Liver (tissue), 9 donors: ENCODE measurements around the gene TMEM218. TPM values are rescaled to one million over a fixed set of nuclear protein-coding genes. Genes with fewer than 3 reads are reported as not detected.

Source experiments
- DNase-seq: peaks from one replicate; pipeline ENCODE4 v3.0.0-alpha.2; 2017; ENCODE audit warnings: low spot score
- H3K27ac ChIP-seq, 2 donors: one replicate each; pipeline ENCODE4 v1.7.0; 2013; ENCODE audit warnings: inconsistent platforms in 2 of 2, low read length in 2 of 2, control low read depth in 1 of 2, low read depth in 1 of 2, mild to moderate bottlenecking in 1 of 2
- H3K27me3 ChIP-seq, 4 donors: one replicate each; pipeline versions ENCODE4 v1.6.1 to v1.7.0; 2013; ENCODE audit warnings: low read length in 3 of 4, inconsistent platforms in 1 of 4, mild to moderate bottlenecking in 1 of 4, moderate library complexity in 1 of 4; ENCODE audit not compliant: control insufficient read depth in 4 of 4, insufficient read depth in 4 of 4
- H3K36me3 ChIP-seq, 4 donors: one replicate each; pipeline versions ENCODE4 v1.6.1 to v1.7.0; 2013; ENCODE audit warnings: low read length in 3 of 4, mild to moderate bottlenecking in 3 of 4, low read depth in 1 of 4, moderate library complexity in 1 of 4; ENCODE audit not compliant: control insufficient read depth in 4 of 4, insufficient read depth in 3 of 4
- H3K4me1 ChIP-seq, 4 donors: one replicate each; pipeline versions ENCODE4 v1.6.1 to v1.7.0; 2013; ENCODE audit warnings: low read length in 3 of 4, mild to moderate bottlenecking in 3 of 4, moderate library complexity in 1 of 4; ENCODE audit not compliant: control insufficient read depth in 4 of 4, insufficient read depth in 4 of 4
- H3K4me3 ChIP-seq, 3 donors: one replicate each; pipeline versions ENCODE4 v1.6.1 to v1.7.0; 2013; ENCODE audit warnings: low read length in 3 of 3, control low read depth in 1 of 3, low read depth in 1 of 3, mild to moderate bottlenecking in 1 of 3
- H3K9ac ChIP-seq, 2 donors: one replicate each; pipeline ENCODE4 v1.7.0; 2013; ENCODE audit warnings: low read length in 2 of 2, mild to moderate bottlenecking in 2 of 2, moderate library complexity in 2 of 2, control low read depth in 1 of 2, low read depth in 1 of 2
- H3K9me3 ChIP-seq, 4 donors: one replicate each; pipeline versions ENCODE4 v1.6.1 to v1.7.0; 2013; ENCODE audit warnings: low read length in 3 of 4; ENCODE audit not compliant: control insufficient read depth in 4 of 4
- ATF3 ChIP-seq: IDR thresholded peaks from 2 replicates; pipeline ENCODE4 v1.6.1; 2016; ENCODE audit warnings: antibody characterized with exemption
- CTCF ChIP-seq: fragments of 150-350 bp; IDR thresholded peaks from 2 replicates; pipeline ENCODE4 v1.5.1; 2017; ENCODE audit warnings: improper control_type of control experiment, low read depth, low read length; ENCODE audit not compliant: missing input control
- EGR1 ChIP-seq, 2 donors: IDR thresholded peaks; 2 replicates each; pipeline ENCODE4 v1.6.1; 2016 to 2018; ENCODE audit warnings: antibody characterized with exemption in 2 of 2, low read depth in 2 of 2
- FOXA1 ChIP-seq: IDR thresholded peaks from 2 replicates; pipeline ENCODE4 v1.6.1; 2016; ENCODE audit warnings: antibody characterized with exemption
- FOXA2 ChIP-seq: IDR thresholded peaks from 2 replicates; pipeline ENCODE4 v1.6.1; 2016; ENCODE audit warnings: antibody characterized with exemption
- GABPA ChIP-seq, 2 donors: IDR thresholded peaks in 1 of 2; conservative IDR thresholded peaks in 1 of 2; 2 replicates each; pipeline ENCODE4 v1.6.1; 2016; ENCODE audit warnings: antibody characterized with exemption in 2 of 2, mild to moderate bottlenecking in 1 of 2, moderate library complexity in 1 of 2
- HNF4A ChIP-seq, 2 donors: conservative IDR thresholded peaks; 2 replicates each; pipeline ENCODE4 v1.6.1; 2016; ENCODE audit warnings: antibody characterized with exemption in 2 of 2, mild to moderate bottlenecking in 2 of 2
- HNF4G ChIP-seq: IDR thresholded peaks from 2 replicates; pipeline ENCODE4 v1.6.1; 2016; ENCODE audit warnings: antibody characterized with exemption
- JUND ChIP-seq, 2 donors: IDR thresholded peaks; 2 replicates each; pipeline ENCODE4 v1.6.1; 2016; ENCODE audit warnings: antibody characterized with exemption in 2 of 2
- MAX ChIP-seq: IDR thresholded peaks from 2 replicates; pipeline ENCODE4 v1.6.1; 2016; ENCODE audit warnings: antibody characterized with exemption
- NR2F2 ChIP-seq: IDR thresholded peaks from 2 replicates; pipeline ENCODE4 v1.6.1; 2016; ENCODE audit warnings: antibody characterized with exemption
- RAD21 ChIP-seq, 2 donors: IDR thresholded peaks; 2 replicates each; pipeline ENCODE4 v1.6.1; 2016; ENCODE audit warnings: antibody characterized with exemption in 2 of 2, mild to moderate bottlenecking in 2 of 2
- REST ChIP-seq: IDR thresholded peaks from 2 replicates; pipeline ENCODE4 v1.6.1; 2016; ENCODE audit warnings: antibody characterized with exemption, mild to moderate bottlenecking
- RXRA ChIP-seq, 2 donors: IDR thresholded peaks; 2 replicates each; pipeline ENCODE4 v1.6.1; 2017 to 2018; ENCODE audit warnings: antibody characterized with exemption in 2 of 2, mild to moderate bottlenecking in 1 of 2
- SP1 ChIP-seq: IDR thresholded peaks from 2 replicates; pipeline ENCODE4 v1.6.1; 2018; ENCODE audit warnings: antibody characterized with exemption, mild to moderate bottlenecking
- TAF1 ChIP-seq: conservative IDR thresholded peaks from 2 replicates; pipeline ENCODE4 v1.6.1; 2016; ENCODE audit warnings: antibody characterized with exemption, mild to moderate bottlenecking
- YY1 ChIP-seq: IDR thresholded peaks from 2 replicates; pipeline ENCODE4 v1.6.1; 2016; ENCODE audit warnings: antibody characterized with exemption, mild to moderate bottlenecking
- ZBTB33 ChIP-seq: IDR thresholded peaks from 2 replicates; pipeline ENCODE4 v1.6.1; 2016; ENCODE audit warnings: antibody characterized with exemption
- WGBS: extraction: QIAGEN DNeasy Blood & Tissue Kit; methylation state at CpG from one replicate; pipeline ENCODE4 v1.1.7; 2013; 5-methylcytosine and 5-hydroxymethylcytosine counted together
- polyA plus RNA-seq, 2 donors: library from polyadenylated mRNA; stranded (reverse) in 1 of 2; unstranded in 1 of 2; fragments of 200-250 nt in 1 of 2; fragments of >200 nt in 1 of 2; fragmentation: Nextera tagmentation in 1 of 2; extraction: Ambion mirVana in 1 of 2; gene quantifications; one replicate each; pipeline versions ENCODE4 v1.2.1 to v1.2.3, GENCODE V29; 2013 to 2015
- total RNA-seq, 2 donors: library from RNA; depleted of rRNA; stranded (reverse); fragments of >200 nt; gene quantifications; one replicate each; pipeline ENCODE4 v1.2.3, GENCODE V29; 2014
- donor health status: healthy.
- donor health status: healthy.
- donor health status: healthy.
- donor health status: healthy.
- donor health status: healthy.

Gene TMEM218
- total and polyA plus RNA-seq, 4 donors = 11.1 to 16.4 (median 14.1) TPM

GRCh38 chr11:125123194-125123946 lies 11.9 kb upstream of the TMEM218 start:
- peak overlapping the region in 1 of 2 donors; percentile 82 for H3K9ac ChIP-seq
- WGBS = 34% methylated on average over 4 of the region's 4 CpGs
- no peak for DNase-seq
- no peaks in the 10 kb centered on the region for H3K27me3 ChIP-seq
- TF ChIP-seq EGR1 (IDR thresholded peaks at IDR 0.05; ENCODE audit: low read depth in 2 of 2) (peak in 1 of 2 donors; percentile 62), ZBTB33 (peak; percentile 53), MAX (peak; percentile 59), TAF1 (no peak), RAD21 (IDR thresholded peaks at IDR 0.05) (no peak), CTCF (no peak), JUND (IDR thresholded peaks at IDR 0.05) (peak; percentile 19 to 81), FOXA1 (no peak), NR2F2 (peak; percentile 89), SP1 (peak; percentile 84), HNF4A (conservative IDR thresholded peaks at IDR 0.05) (peak; percentile 75 to 89), FOXA2 (peak; percentile 61), GABPA (IDR thresholded peaks at IDR 0.05 in 1 of 2, conservative IDR thresholded peaks at IDR 0.05 in 1 of 2) (no peak), ATF3 (no peak), HNF4G (no peak), YY1 (peak; percentile 42), RXRA (IDR thresholded peaks at IDR 0.05) (peak; percentile 70 to 94), REST (peak; percentile 48)
- peak overlapping the region; percentile 15 to 57 (median 51) for H3K4me3 ChIP-seq
- peak overlapping the region; percentile 77 to 88 for H3K27ac ChIP-seq
- H3K9me3 ChIP-seq = no peaks in the 10 kb centered on the region
- H3K4me1 ChIP-seq = peaks cover 0 to 19% (median 7%) of the 10 kb centered on the region in 4 donors
- H3K36me3 ChIP-seq = no peaks in the 10 kb centered on the region
